Measurements from ENCODE around the gene MEIOC. TPM values are rescaled to one million over a fixed set of nuclear protein-coding genes. Genes with fewer than 3 reads are reported as not detected.
"Not testable (repeated sequence)": the region's sequence is repeated elsewhere in the genome, so short reads cannot be mapped to it uniquely, and the experiment has no call there.

Gene MEIOC
- total and polyA plus RNA-seq, 3 donors from 2014 or later: 58.2 to 128 (median 85.0) TPM

DNA sequence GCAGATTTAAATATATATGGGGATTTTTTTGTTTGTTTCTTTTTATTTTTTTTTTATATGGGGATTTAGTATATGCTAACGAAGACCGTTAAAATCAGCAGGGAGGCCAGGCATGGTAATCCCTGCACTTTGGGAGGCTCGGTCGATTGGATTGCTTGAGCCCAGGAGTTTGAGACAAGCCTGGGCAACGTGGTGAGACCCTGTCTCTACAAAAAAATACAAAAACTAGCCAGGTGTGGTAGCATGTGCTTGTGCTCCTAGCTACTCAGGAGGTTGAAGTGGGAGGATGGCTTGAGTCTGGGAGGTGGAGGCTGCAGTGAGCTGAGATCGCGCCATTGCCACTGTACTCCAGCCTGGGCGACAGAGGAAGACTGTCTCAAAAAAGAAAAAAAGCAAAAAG is 22.3 kb upstream of the MEIOC start:
- intact Hi-C loops (cut with DNase I; ENCODE audit: low total_unique reads): no loop called here
- 88 to 89% methylated on average over 8 of the region's 8 CpGs for WGBS, 2 donors
- H3K27me3 ChIP-seq: no peaks in the 10 kb centered on the region
- TF ChIP-seq POLR2A (IDR thresholded peaks at IDR 0.05): no peak
- TF ChIP-seq, protein P1, sequence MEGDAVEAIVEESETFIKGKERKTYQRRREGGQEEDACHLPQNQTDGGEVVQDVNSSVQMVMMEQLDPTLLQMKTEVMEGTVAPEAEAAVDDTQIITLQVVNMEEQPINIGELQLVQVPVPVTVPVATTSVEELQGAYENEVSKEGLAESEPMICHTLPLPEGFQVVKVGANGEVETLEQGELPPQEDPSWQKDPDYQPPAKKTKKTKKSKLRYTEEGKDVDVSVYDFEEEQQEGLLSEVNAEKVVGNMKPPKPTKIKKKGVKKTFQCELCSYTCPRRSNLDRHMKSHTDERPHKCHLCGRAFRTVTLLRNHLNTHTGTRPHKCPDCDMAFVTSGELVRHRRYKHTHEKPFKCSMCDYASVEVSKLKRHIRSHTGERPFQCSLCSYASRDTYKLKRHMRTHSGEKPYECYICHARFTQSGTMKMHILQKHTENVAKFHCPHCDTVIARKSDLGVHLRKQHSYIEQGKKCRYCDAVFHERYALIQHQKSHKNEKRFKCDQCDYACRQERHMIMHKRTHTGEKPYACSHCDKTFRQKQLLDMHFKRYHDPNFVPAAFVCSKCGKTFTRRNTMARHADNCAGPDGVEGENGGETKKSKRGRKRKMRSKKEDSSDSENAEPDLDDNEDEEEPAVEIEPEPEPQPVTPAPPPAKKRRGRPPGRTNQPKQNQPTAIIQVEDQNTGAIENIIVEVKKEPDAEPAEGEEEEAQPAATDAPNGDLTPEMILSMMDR (IDR thresholded peaks at IDR 0.05): no peak
- no peaks in the 10 kb centered on the region for H3K4me1 ChIP-seq
- no peak overlapping the region for H3K4me3 ChIP-seq
- no peaks in the 10 kb centered on the region for H3K36me3 ChIP-seq (ENCODE audit: low read depth, missing control alignments)
- H3K9me3 ChIP-seq: no peaks in the 10 kb centered on the region
- H3K27ac ChIP-seq: no peak overlapping the region
- DNase-seq: no peak

DNA sequence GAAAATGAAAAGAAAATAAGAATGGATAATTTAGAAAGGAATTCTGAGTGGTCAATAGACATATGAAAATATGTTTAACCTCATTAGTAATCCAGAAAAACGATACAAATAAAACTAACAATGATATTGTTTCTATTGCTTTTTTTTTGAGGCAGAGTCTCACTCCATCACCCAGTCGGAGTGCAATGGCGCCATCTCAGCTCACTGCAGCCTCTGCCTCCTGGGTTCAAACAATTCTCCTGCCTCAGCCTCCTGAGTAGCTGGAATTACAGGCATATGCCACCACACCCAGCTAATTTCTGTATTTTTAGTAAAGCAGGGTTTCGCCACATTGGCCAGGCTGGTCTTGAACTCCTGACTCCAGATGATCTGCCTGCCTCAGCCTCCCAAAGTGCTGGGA is 21.9 kb upstream of the MEIOC start:
- WGBS, 2 donors: 61 to 66% methylated on average over 4 of the region's 4 CpGs
- H3K9me3 ChIP-seq; H3K4me3 ChIP-seq; intact Hi-C loops (cut with DNase I; ENCODE audit: low total_unique reads); H3K4me1 ChIP-seq; DNase-seq; H3K27ac ChIP-seq; H3K27me3 ChIP-seq; H3K36me3 ChIP-seq (ENCODE audit: low read depth, missing control alignments): not testable (repeated sequence)

DNA sequence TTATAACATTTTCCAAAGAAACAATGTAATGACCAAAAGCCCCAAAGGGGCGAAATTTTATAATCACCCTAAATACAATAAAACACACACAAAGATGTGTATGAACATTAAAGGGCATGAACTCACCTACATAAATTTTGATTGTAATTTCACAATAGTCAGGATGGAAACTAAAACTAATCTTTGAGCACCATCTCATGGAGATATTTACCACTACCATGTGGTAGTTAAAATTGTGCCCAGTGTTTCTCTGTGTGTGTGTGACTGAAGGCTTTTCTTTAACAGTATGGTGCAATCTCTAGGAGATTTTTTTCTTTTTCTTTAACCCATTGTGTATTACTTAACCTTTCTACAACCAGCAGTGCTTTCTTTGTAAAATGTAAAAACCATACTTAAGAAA is 19.7 kb upstream of the MEIOC start:
- TF ChIP-seq POLR2A (IDR thresholded peaks at IDR 0.05): no peak
- TF ChIP-seq, protein P1 (IDR thresholded peaks at IDR 0.05): peak in 1 of 3 experiments; percentile 19
- H3K4me3 ChIP-seq: no peak overlapping the region
- H3K36me3 ChIP-seq (ENCODE audit: low read depth, missing control alignments): no peaks in the 10 kb centered on the region
- no peaks in the 10 kb centered on the region for H3K27me3 ChIP-seq
- H3K4me1 ChIP-seq: no peaks in the 10 kb centered on the region
- DNase-seq: no peak
- no peak overlapping the region for H3K27ac ChIP-seq
- WGBS, 2 donors: 66 to 71% methylated on average over 1 of the region's 1 CpG
- H3K9me3 ChIP-seq: no peaks in the 10 kb centered on the region
- intact Hi-C loops (cut with DNase I; ENCODE audit: low total_unique reads): loop anchor here (5.0 kb wide), 1 partner anchor 104 kb away; no protein-coding TSS in a partner anchor

DNA sequence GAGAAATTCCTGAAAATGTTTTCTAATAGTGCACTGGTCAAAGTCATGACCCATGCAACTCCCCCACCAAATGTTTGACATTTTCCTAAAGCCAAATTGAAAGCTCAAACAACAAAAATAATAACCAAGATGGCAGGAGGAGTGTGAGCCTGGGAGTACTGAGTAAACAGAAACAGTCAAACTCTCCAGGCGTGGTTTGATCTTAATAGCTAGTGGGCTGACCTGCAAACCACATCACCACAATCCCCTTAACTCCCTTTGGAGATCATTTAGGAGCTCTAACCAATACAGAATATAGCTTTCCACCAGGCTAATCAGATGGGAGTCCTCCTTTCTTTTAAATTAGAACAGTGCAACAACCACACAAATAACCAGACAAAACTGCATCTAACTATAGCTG is 19.2 kb upstream of the MEIOC start:
- WGBS, 2 donors: 71 to 80% methylated on average over 1 of the region's 1 CpG
- TF ChIP-seq POLR2A (IDR thresholded peaks at IDR 0.05): no peak
- TF ChIP-seq, protein P1 (IDR thresholded peaks at IDR 0.05): no peak
- Histone ChIP-seq H3K36me3 (ENCODE audit: low read depth, missing control alignments) (no peaks in the 10 kb centered on the region), H3K27me3 (no peaks in the 10 kb centered on the region), H3K4me1 (no peaks in the 10 kb centered on the region), H3K9me3 (no peaks in the 10 kb centered on the region), H3K27ac (no peak overlapping the region), H3K4me3 (no peak overlapping the region)
- DNase-seq: no peak
- intact Hi-C loops (cut with DNase I; ENCODE audit: low total_unique reads): loop anchor here (5.0 kb wide), 1 partner anchor 105 kb away; no protein-coding TSS in a partner anchor

DNA sequence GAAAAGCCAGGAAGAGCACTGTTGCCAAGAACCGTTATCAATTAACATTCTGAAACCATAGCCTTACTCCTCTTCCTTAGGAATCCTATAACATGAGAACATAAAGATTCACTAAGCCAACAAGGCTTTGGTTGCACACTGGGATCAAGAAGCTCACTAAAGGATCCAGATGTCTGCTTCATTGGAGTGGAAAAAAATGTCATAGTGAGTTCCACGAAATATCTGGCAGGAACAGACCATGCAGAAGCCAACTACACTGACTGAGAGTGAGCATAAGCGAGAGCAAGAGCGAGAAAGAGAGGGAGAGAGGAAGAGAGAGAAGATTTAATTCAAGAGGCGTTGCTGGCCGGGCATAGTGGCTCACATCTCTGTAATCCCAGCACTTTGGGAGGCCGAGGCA is 13.4 kb upstream of the MEIOC start:
- TF ChIP-seq POLR2A (IDR thresholded peaks at IDR 0.05): no peak
- TF ChIP-seq, protein P1 (IDR thresholded peaks at IDR 0.05): no peak
- no peak for DNase-seq
- Histone ChIP-seq H3K9me3 (no peaks in the 10 kb centered on the region), H3K36me3 (ENCODE audit: low read depth, missing control alignments) (no peaks in the 10 kb centered on the region), H3K27me3 (no peaks in the 10 kb centered on the region), H3K27ac (no peak overlapping the region), H3K4me3 (no peak overlapping the region), H3K4me1 (no peaks in the 10 kb centered on the region)
- intact Hi-C loops (cut with DNase I; ENCODE audit: low total_unique reads): no loop called here
- 45 to 54% methylated on average over 7 of the region's 7 CpGs for WGBS, 2 donors

All from testis (tissue), 3 donors.